OCI-LY7 (cell line): Measurements from ENCODE around the gene NCKAP5. TPM values are rescaled to one million over a fixed set of nuclear protein-coding genes. Genes with fewer than 3 reads are reported as not detected.

Experiments used
- BruUV-seq: library from RNA; stranded (reverse); fragments of 400-500 nt; replicated peaks from 2 replicates; lab custom pipeline; 2021; lab: Mats Ljungman, UMichigan
- CTCF ChIA-PET: fragments of 300-600 bp; sonication (Branson Sonifier 250); formaldehyde crosslinking; loops from one replicate; lab custom pipeline; 2022; ENCODE audit warnings: antibody characterized with exemption; ENCODE audit not compliant: unreplicated experiment; lab: Charles Lee
- POLR2A ChIA-PET: fragments of 300-600 bp; sonication (Branson Sonifier 250); formaldehyde crosslinking; loops from one replicate; lab custom pipeline; 2022; ENCODE audit warnings: antibody characterized with exemption; lab: Charles Lee
- DNase-seq: peaks from one replicate; pipeline ENCODE4 v3.0.0-alpha.2; 2015; ENCODE audit warnings: low spot score
- H2AFZ ChIP-seq: fragments of 200-600 bp; sonication (generic), shearing (Covaris generic); 2 replicates; pipeline ENCODE4 v1.6.1; 2014; ENCODE audit warnings: mild to moderate bottlenecking, antibody characterized with exemption, low read length, moderate library complexity
- H3K27ac ChIP-seq: fragments of 200-600 bp; sonication (generic); 2 replicates; pipeline ENCODE4 v1.5.1; 2014; ENCODE audit warnings: mixed run types, low read depth, mild to moderate bottlenecking, moderate library complexity, low read length, inconsistent platforms; ENCODE audit not compliant: poor library complexity, severe bottlenecking
- H3K36me3 ChIP-seq: fragments of 200-600 bp; sonication (generic); 2 replicates; pipeline ENCODE4 v1.6.1; 2014; ENCODE audit warnings: mild to moderate bottlenecking, antibody characterized with exemption, low read length, moderate library complexity, mixed read lengths; ENCODE audit not compliant: insufficient read depth
- H3K4me1 ChIP-seq: fragments of 200-600 bp; sonication (generic); 2 replicates; pipeline ENCODE4 v1.5.1; 2014; ENCODE audit warnings: mild to moderate bottlenecking, low read length; ENCODE audit not compliant: insufficient read depth, poor library complexity, severe bottlenecking
- H3K4me2 ChIP-seq: fragments of 200-600 bp; sonication (generic); 2 replicates; pipeline ENCODE4 v1.6.1; 2014; ENCODE audit warnings: mild to moderate bottlenecking, low read length
- H3K4me3 ChIP-seq: fragments of 200-600 bp; sonication (generic); 2 replicates; pipeline ENCODE4 v1.5.1; 2014; ENCODE audit warnings: mild to moderate bottlenecking, low read depth, low read length; ENCODE audit not compliant: poor library complexity, severe bottlenecking
- H3K79me2 ChIP-seq: fragments of 200-600 bp; sonication (generic); 2 replicates; pipeline ENCODE4 v1.6.1; 2016; ENCODE audit warnings: low read depth, mild to moderate bottlenecking, low read length, moderate library complexity, mixed read lengths; ENCODE audit not compliant: insufficient read depth
- H3K9me2 ChIP-seq: fragments of 200-600 bp; sonication (generic); 2 replicates; pipeline ENCODE4 v1.6.1; 2016; ENCODE audit warnings: mild to moderate bottlenecking, low read length, mixed read lengths; ENCODE audit not compliant: insufficient read depth
- H3K9me3 ChIP-seq: fragments of 200-600 bp; sonication (generic); 2 replicates; pipeline ENCODE4 v1.6.1; 2014; ENCODE audit warnings: mild to moderate bottlenecking, mixed run types, low read length, mixed read lengths
- H4K20me1 ChIP-seq: fragments of 200-600 bp; sonication (generic); 2 replicates; pipeline ENCODE4 v1.6.1; 2014; ENCODE audit warnings: mild to moderate bottlenecking, antibody characterized with exemption, low read length, moderate library complexity, mixed read lengths; ENCODE audit not compliant: insufficient read depth
- EZH2phosphoT487 ChIP-seq: fragments of 200-600 bp; sonication (generic); IDR thresholded peaks from 2 replicates; pipeline ENCODE4 v1.6.1; 2018; ENCODE audit warnings: low read depth, borderline replicate concordance, mild to moderate bottlenecking, mixed run types, antibody characterized with exemption, low read length, moderate library complexity, mixed read lengths
- intact Hi-C: fragments of 100-400 bp; cut with micrococcal nuclease; formaldehyde crosslinking; loops from one replicate; pipeline ENCODE4 v1.10.0; 2022; ENCODE audit not compliant: unreplicated experiment
- total RNA-seq, 2 experiments: library from RNA; depleted of rRNA in 1 of 2; stranded (reverse); fragments of >200 nt in 1 of 2; shearing (Covaris generic) in 1 of 2; gene quantifications; 2 replicates each; pipeline ENCODE4 v1.2.3, GENCODE V29; 2014 to 2022
- TF ChIP-seq, protein P1 (sequence below): fragments of 200-600 bp; sonication (generic); conservative IDR thresholded peaks from 2 replicates; pipeline ENCODE4 v1.5.1; 2014; ENCODE audit warnings: mild to moderate bottlenecking, antibody characterized with exemption, low read length, moderate library complexity, mixed read lengths

NCKAP5 gene
- total RNA-seq, 2 experiments from 2014 or later = not detected

DNA sequence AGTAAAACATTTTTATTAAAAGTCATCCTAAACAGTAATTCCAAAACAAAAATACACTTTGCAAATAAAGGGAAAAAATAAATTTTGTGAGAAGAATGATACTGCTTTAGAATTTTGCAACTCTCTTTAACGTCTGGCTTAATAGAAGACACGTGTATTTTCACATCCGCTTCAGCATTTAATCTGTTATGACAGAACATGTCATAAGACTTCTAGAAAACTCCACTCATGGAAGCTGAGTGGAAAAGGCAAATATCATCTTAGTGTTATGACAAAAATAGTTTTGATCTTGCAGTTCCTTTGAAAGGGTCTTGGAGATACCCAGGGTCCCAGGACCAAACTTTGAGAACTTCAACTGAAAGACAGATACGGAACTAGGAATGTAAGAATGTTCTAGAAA is 350.1 kb downstream of the NCKAP5 start:
- TF ChIP-seq, protein P1, sequence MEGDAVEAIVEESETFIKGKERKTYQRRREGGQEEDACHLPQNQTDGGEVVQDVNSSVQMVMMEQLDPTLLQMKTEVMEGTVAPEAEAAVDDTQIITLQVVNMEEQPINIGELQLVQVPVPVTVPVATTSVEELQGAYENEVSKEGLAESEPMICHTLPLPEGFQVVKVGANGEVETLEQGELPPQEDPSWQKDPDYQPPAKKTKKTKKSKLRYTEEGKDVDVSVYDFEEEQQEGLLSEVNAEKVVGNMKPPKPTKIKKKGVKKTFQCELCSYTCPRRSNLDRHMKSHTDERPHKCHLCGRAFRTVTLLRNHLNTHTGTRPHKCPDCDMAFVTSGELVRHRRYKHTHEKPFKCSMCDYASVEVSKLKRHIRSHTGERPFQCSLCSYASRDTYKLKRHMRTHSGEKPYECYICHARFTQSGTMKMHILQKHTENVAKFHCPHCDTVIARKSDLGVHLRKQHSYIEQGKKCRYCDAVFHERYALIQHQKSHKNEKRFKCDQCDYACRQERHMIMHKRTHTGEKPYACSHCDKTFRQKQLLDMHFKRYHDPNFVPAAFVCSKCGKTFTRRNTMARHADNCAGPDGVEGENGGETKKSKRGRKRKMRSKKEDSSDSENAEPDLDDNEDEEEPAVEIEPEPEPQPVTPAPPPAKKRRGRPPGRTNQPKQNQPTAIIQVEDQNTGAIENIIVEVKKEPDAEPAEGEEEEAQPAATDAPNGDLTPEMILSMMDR = no peak
- TF ChIP-seq EZH2phosphoT487 = no peak
- intact Hi-C loops = no loop called here
- no peak overlapping the region for H3K4me3 ChIP-seq
- no peak overlapping the region for H3K4me2 ChIP-seq
- POLR2A ChIA-PET = interaction anchor here (0.6 kb wide), 1 partner anchor 403 kb away, joined by 3 read pairs; no protein-coding TSS in a partner anchor
- no peaks in the 10 kb centered on the region for H3K9me2 ChIP-seq
- no peak overlapping the region for H3K27ac ChIP-seq
- CTCF ChIA-PET = no interaction called here
- no peak for DNase-seq
- no peak overlapping the region for H2AFZ ChIP-seq
- H3K36me3 ChIP-seq = no peaks in the 10 kb centered on the region
- no peaks in the 10 kb centered on the region for H3K4me1 ChIP-seq
- H3K9me3 ChIP-seq = no peaks in the 10 kb centered on the region
- no peaks in the 10 kb centered on the region for H4K20me1 ChIP-seq
- H3K79me2 ChIP-seq = no peaks in the 10 kb centered on the region
- BruUV-seq = no TSS peak

DNA sequence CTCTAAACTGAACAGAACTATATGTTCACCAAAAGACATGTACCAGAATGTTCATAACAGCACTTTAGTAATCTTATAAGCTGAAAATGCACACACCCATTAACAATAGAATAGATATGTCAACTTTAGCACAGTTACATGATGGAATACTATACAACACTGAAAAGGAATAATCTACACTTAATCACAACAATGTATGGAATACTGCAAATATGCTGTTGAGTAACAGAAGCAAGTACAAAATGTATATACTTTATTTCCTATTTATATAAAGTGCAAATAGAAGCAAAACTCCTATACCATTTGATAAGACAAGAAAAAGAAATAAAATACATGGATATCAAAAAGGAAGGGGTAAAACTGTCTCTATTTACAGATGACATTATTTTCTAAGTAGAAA is 352.8 kb downstream of the NCKAP5 start:
- H3K36me3 ChIP-seq = no peaks in the 10 kb centered on the region
- no peaks in the 10 kb centered on the region for H3K9me3 ChIP-seq
- H3K4me2 ChIP-seq = no peak overlapping the region
- BruUV-seq = no TSS peak
- intact Hi-C loops = no loop called here
- TF ChIP-seq, protein P1 = no peak
- no peak for TF ChIP-seq EZH2phosphoT487
- no peak for DNase-seq
- H3K9me2 ChIP-seq = no peaks in the 10 kb centered on the region
- ChIA-PET POLR2A (no interaction called here), CTCF (no interaction called here)
- H3K27ac ChIP-seq = no peak overlapping the region
- no peak overlapping the region for H2AFZ ChIP-seq
- no peak overlapping the region for H3K4me3 ChIP-seq
- no peaks in the 10 kb centered on the region for H3K4me1 ChIP-seq
- no peaks in the 10 kb centered on the region for H3K79me2 ChIP-seq
- H4K20me1 ChIP-seq = no peaks in the 10 kb centered on the region

DNA sequence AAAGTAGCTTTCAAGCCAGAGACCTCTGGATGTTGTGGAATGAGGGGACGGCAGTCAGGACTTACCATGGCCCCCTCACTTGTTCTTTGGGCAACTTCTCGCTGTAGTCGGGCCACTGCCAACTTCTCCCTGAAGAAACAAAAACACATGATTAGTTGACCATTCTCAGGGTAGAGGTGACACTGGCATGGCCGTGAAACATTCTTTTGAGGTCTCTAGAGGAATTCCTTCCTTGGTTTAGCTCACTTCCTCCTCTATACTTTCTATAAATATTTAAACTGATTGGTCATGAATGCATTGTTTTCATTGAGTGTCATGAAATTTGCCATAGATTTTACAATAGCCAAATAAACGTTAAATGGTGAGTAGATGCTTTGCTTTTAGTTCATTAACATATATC is 354.6 kb downstream of the NCKAP5 start:
- intact Hi-C loops = no loop called here

More for the DNA sequence above, 354.6 kb downstream of the NCKAP5 start:
- Histone ChIP-seq H2AFZ (no peak overlapping the region), H3K79me2 (no peaks in the 10 kb centered on the region), H4K20me1 (no peaks in the 10 kb centered on the region), H3K9me3 (no peaks in the 10 kb centered on the region), H3K27ac (no peak overlapping the region), H3K4me2 (no peak overlapping the region), H3K4me1 (no peaks in the 10 kb centered on the region), H3K4me3 (no peak overlapping the region), H3K36me3 (no peaks in the 10 kb centered on the region), H3K9me2 (no peaks in the 10 kb centered on the region)
- BruUV-seq = no TSS peak
- no peak for TF ChIP-seq EZH2phosphoT487
- TF ChIP-seq, protein P1 = no peak
- no peak for DNase-seq
- CTCF ChIA-PET = no interaction called here
- POLR2A ChIA-PET = no interaction called here
